ENCODE results near the gene ZGPAT.

Gene ZGPAT

GRCh38 chr20:63756648-63756991, 48.8 kb downstream of the ZGPAT start:
- H3K36me3 ChIP-seq (replicated peaks; ENCODE audit: low read depth, low read length), result no peaks in the 10 kb centered on the region
- H3K27ac ChIP-seq (ENCODE audit: low read length), result no peak overlapping the region
- H3K79me2 ChIP-seq (ENCODE audit: low read length), result no peaks in the 10 kb centered on the region
- H4K20me1 ChIP-seq (ENCODE audit: insufficient read depth, low read length), result no peaks in the 10 kb centered on the region
- H2AFZ ChIP-seq (ENCODE audit: low read depth, low read length), result no peak overlapping the region
- no peaks in the 10 kb centered on the region for H3K27me3 ChIP-seq (ENCODE audit: low read depth, low read length)
- no peaks in the 10 kb centered on the region for H3K9me3 ChIP-seq (ENCODE audit: insufficient read depth, low read length)
- TF ChIP-seq CTCF (IDR thresholded peaks at IDR 0.05; ENCODE audit: low read depth, low read length) (no peak), EZH2phosphoT487 (IDR thresholded peaks at IDR 0.05; ENCODE audit: low read depth) (no peak)
- H3K9ac ChIP-seq (ENCODE audit: low read length), result no peak overlapping the region
- H3K4me1 ChIP-seq (ENCODE audit: low read length), result no peaks in the 10 kb centered on the region
- no peak overlapping the region for H3K4me2 ChIP-seq (ENCODE audit: low read length)
- no peak overlapping the region for H3K4me3 ChIP-seq (ENCODE audit: low read length)

GRCh38 chr20:63758152-63758551, 50.3 kb downstream of the ZGPAT start:
- Histone ChIP-seq H2AFZ (ENCODE audit: low read depth, low read length) (no peak overlapping the region), H3K27ac (ENCODE audit: low read length) (no peak overlapping the region), H3K4me3 (ENCODE audit: low read length) (no peak overlapping the region), H3K9me3 (ENCODE audit: insufficient read depth, low read length) (no peaks in the 10 kb centered on the region), H4K20me1 (ENCODE audit: insufficient read depth, low read length) (no peaks in the 10 kb centered on the region), H3K9ac (ENCODE audit: low read length) (no peak overlapping the region), H3K4me1 (ENCODE audit: low read length) (no peaks in the 10 kb centered on the region), H3K4me2 (ENCODE audit: low read length) (no peak overlapping the region), H3K36me3 (replicated peaks; ENCODE audit: low read depth, low read length) (no peaks in the 10 kb centered on the region), H3K27me3 (ENCODE audit: low read depth, low read length) (0 out of 2 replicates have a peak, but pooled peaks cover 3% of the 10 kb centered on the region), H3K79me2 (ENCODE audit: low read length) (no peaks in the 10 kb centered on the region)
- TF ChIP-seq CTCF (IDR thresholded peaks at IDR 0.05; ENCODE audit: low read depth, low read length), result no peak
- no peak for TF ChIP-seq EZH2phosphoT487 (IDR thresholded peaks at IDR 0.05; ENCODE audit: low read depth)

- TF ChIP-seq EZH2phosphoT487 (IDR thresholded peaks at IDR 0.05; ENCODE audit: low read depth) (no peak), CTCF (IDR thresholded peaks at IDR 0.05; ENCODE audit: low read depth, low read length) (no peak)
- H3K9ac ChIP-seq (ENCODE audit: low read length), result no peak overlapping the region
- no peak overlapping the region for H2AFZ ChIP-seq (ENCODE audit: low read depth, low read length)
- no peaks in the 10 kb centered on the region for H3K79me2 ChIP-seq (ENCODE audit: low read length)
- H3K4me3 ChIP-seq (ENCODE audit: low read length), result no peak overlapping the region
- no peak overlapping the region for H3K4me2 ChIP-seq (ENCODE audit: low read length)
- no peaks in the 10 kb centered on the region for H4K20me1 ChIP-seq (ENCODE audit: insufficient read depth, low read length)
- no peaks in the 10 kb centered on the region for H3K4me1 ChIP-seq (ENCODE audit: low read length)
- no peaks in the 10 kb centered on the region for H3K36me3 ChIP-seq (replicated peaks; ENCODE audit: low read depth, low read length)
- H3K27me3 ChIP-seq (ENCODE audit: low read depth, low read length), result 0 out of 2 replicates have a peak, but pooled peaks cover 3% of the 10 kb centered on the region
- H3K9me3 ChIP-seq (ENCODE audit: insufficient read depth, low read length), result no peaks in the 10 kb centered on the region
- no peak overlapping the region for H3K27ac ChIP-seq (ENCODE audit: low read length)
These were observed 51.6 kb downstream of the ZGPAT start for GRCh38 chr20:63759377-63759901.

GRCh38 chr20:63765082-63765873, 57.4 kb downstream of the ZGPAT start:
- no peaks in the 10 kb centered on the region for H3K36me3 ChIP-seq (replicated peaks; ENCODE audit: low read depth, low read length)
- no peak overlapping the region for H3K4me2 ChIP-seq (ENCODE audit: low read length)
- no peak overlapping the region for H3K27ac ChIP-seq (ENCODE audit: low read length)
- H3K9ac ChIP-seq (ENCODE audit: low read length), result no peak overlapping the region
- H3K9me3 ChIP-seq (ENCODE audit: insufficient read depth, low read length), result no peaks in the 10 kb centered on the region
- no peaks in the 10 kb centered on the region for H4K20me1 ChIP-seq (ENCODE audit: insufficient read depth, low read length)
- no peaks in the 10 kb centered on the region for H3K79me2 ChIP-seq (ENCODE audit: low read length)
- TF ChIP-seq CTCF (IDR thresholded peaks at IDR 0.05; ENCODE audit: low read depth, low read length), result no peak
- TF ChIP-seq EZH2phosphoT487 (IDR thresholded peaks at IDR 0.05; ENCODE audit: low read depth), result no peak
- H3K27me3 ChIP-seq (ENCODE audit: low read depth, low read length), result 0 out of 2 replicates have a peak, but pooled peaks cover 3% of the 10 kb centered on the region
- no peaks in the 10 kb centered on the region for H3K4me1 ChIP-seq (ENCODE audit: low read length)
- H2AFZ ChIP-seq (ENCODE audit: low read depth, low read length), result no peak overlapping the region
- H3K4me3 ChIP-seq (ENCODE audit: low read length), result no peak overlapping the region
